ENCODE results near the gene TADA2B. TPM values are rescaled to one million over a fixed set of nuclear protein-coding genes. Genes with fewer than 3 reads are reported as not detected.

TADA2B gene
- total and polyA plus RNA-seq, 10 of the 15 experiments (the other 5 are each of a cell fraction or from before 2014, with no cell fraction given), result 0.66 to 12.0 (median 5.6) TPM

- no peak for TF ChIP-seq ZBED1 (IDR thresholded peaks at IDR 0.05; ENCODE audit: borderline replicate concordance)
These were observed 5.7 kb upstream of the TADA2B start (continued) for GRCh38 chr4:7037425-7037824.

GRCh38 chr4:7040765-7041164, 2.4 kb upstream of the TADA2B start:
- ChIA-PET CTCF (interaction anchor here (0.9 to 9.1 kb wide), 3 partner anchors 28 to 66 kb away, joined by 3 to 210 read pairs (median 4); partner anchors contain the start of gene GRPEL1), RAD21 (ENCODE audit: unreplicated experiment) (interaction anchor here (0.9 to 1.3 kb wide), 4 partner anchors 26 to 138 kb away, joined by 3 read pairs; partner anchors contain the start of gene GRPEL1), SMC1A (ENCODE audit: uncharacterized antibody, unreplicated experiment) (interaction anchor here (1.0 to 1.9 kb wide), 3 partner anchors 27 to 49 kb away, joined by 3 to 6 read pairs (median 3); partner anchors contain the start of gene GRPEL1), POLR2A (interaction anchor here (1.0 to 2.0 kb wide), 2 partner anchors 27 to 30 kb away, joined by 3 to 4 read pairs; partner anchors contain the start of gene GRPEL1)
- ATAC-seq (no peak), DNase-seq (ENCODE audit: low read depth, low spot score) (no peak), FAIRE-seq (no peak)
- Histone ChIP-seq H3K9ac (ENCODE audit: control insufficient read depth, insufficient read depth, low read length) (no peak overlapping the region), H3K36me3 (ENCODE audit: control insufficient read depth in 2 of 2, insufficient read depth in 2 of 2, low read length in 1 of 2) (no peaks in the 10 kb centered on the region), H3K27ac (ENCODE audit: control insufficient read depth, insufficient read depth) (no peak overlapping the region), H3K4me1 (ENCODE audit: control insufficient read depth, insufficient read depth, low read length) (peaks cover 16% of the 10 kb centered on the region), H3K4me3 (no peak overlapping the region), H2AFZ (ENCODE audit: control insufficient read depth, low read depth, low read length) (no peak overlapping the region), H4K20me1 (ENCODE audit: control insufficient read depth, insufficient read depth) (no peaks in the 10 kb centered on the region), H3K79me2 (ENCODE audit: control insufficient read depth, insufficient read depth, low read length) (peaks cover 23% of the 10 kb centered on the region), H3K27me3 (replicated peaks in 1 of 2; ENCODE audit: control insufficient read depth in 2 of 2, insufficient read depth in 2 of 2, low read length in 1 of 2) (peaks cover 0 to 2% of the 10 kb centered on the region in 2 experiments; a peak in 1 of 4 replicates), H3K4me2 (ENCODE audit: control insufficient read depth, insufficient read depth) (no peak overlapping the region), H3K9me3 (replicated peaks; ENCODE audit: control insufficient read depth, insufficient read depth, low read length) (no peaks in the 10 kb centered on the region)
- intact Hi-C loops (cut with micrococcal nuclease; ENCODE audit: unreplicated experiment), result no loop called here
- in situ Hi-C loops (cut with MboI), result no loop called here
- TF ChIP-seq NFYB (IDR thresholded peaks at IDR 0.05; ENCODE audit: insufficient read depth, low read depth, low read length) (no peak), NRF1 (conservative IDR thresholded peaks at IDR 0.05; ENCODE audit: low read depth, low read length) (no peak), RUNX3 (IDR thresholded peaks at IDR 0.05; ENCODE audit: low read length) (no peak), IRF3 (IDR thresholded peaks at IDR 0.05) (no peak), MTA3 (IDR thresholded peaks at IDR 0.05; ENCODE audit: borderline replicate concordance, low read length) (no peak), ZBED1 (IDR thresholded peaks at IDR 0.05; ENCODE audit: borderline replicate concordance) (no peak), ZNF207 (IDR thresholded peaks at IDR 0.05; ENCODE audit: borderline replicate concordance) (no peak), E2F8 (IDR thresholded peaks at IDR 0.05; ENCODE audit: low read depth, partially characterized antibody) (no peak), RB1 (IDR thresholded peaks at IDR 0.05; ENCODE audit: borderline replicate concordance) (no peak), NFYA (IDR thresholded peaks at IDR 0.05; ENCODE audit: borderline replicate concordance, low read depth, low read length) (no peak), IKZF1 (conservative IDR thresholded peaks at IDR 0.05) (no peak), RAD51 (IDR thresholded peaks at IDR 0.05) (no peak), MYB (IDR thresholded peaks at IDR 0.05; ENCODE audit: borderline replicate concordance, low read depth, low read length) (no peak), POLR2AphosphoS5 (IDR thresholded peaks at IDR 0.05; ENCODE audit: low read length) (no peak), ASH2L (IDR thresholded peaks at IDR 0.05; ENCODE audit: borderline replicate concordance, low read depth) (no peak), NBN (IDR thresholded peaks at IDR 0.05) (no peak), BACH1 (IDR thresholded peaks at IDR 0.05; ENCODE audit: borderline replicate concordance) (no peak), USF1 (IDR thresholded peaks at IDR 0.05; ENCODE audit: borderline replicate concordance, extremely low read length, insufficient read depth, low read depth, low read length) (no peak), MEF2A (IDR thresholded peaks at IDR 0.05; ENCODE audit: insufficient read depth, low read depth, low read length) (no peak)
- WGBS (ENCODE audit: insufficient coverage, insufficient replicate concordance, low lambda C conversion rate, missing lambda C conversion rate), result 38% methylated on average over 4 of the region's 4 CpGs
- no TSS peak for BruUV-seq (replicated peaks)

Measured in GM12878 (cell line).